Muscle of leg (tissue), 11 donors: ENCODE data around the gene ATXN7L1. TPM values are rescaled to one million over a fixed set of nuclear protein-coding genes. Genes with fewer than 3 reads are reported as not detected.

ENCODE experiments used
- DNase-seq: peaks from one replicate; pipeline ENCODE4 v3.0.0; 2013
- H3K27ac ChIP-seq: one replicate; pipeline ENCODE4 v1.5.1; 2013; ENCODE audit warnings: mild to moderate bottlenecking, low read length, control low read depth
- H3K27me3 ChIP-seq: one replicate; pipeline ENCODE4 v1.6.1; 2013; ENCODE audit warnings: low read length; ENCODE audit not compliant: control insufficient read depth, insufficient read depth
- H3K36me3 ChIP-seq: one replicate; pipeline ENCODE4 v1.6.1; 2013; ENCODE audit warnings: low read length; ENCODE audit not compliant: control insufficient read depth, insufficient read depth
- H3K4me1 ChIP-seq: one replicate; pipeline ENCODE4 v1.6.1; 2013; ENCODE audit warnings: low read length; ENCODE audit not compliant: control insufficient read depth, insufficient read depth
- H3K4me3 ChIP-seq: one replicate; pipeline ENCODE4 v1.5.1; 2013; ENCODE audit warnings: low read length, control low read depth
- H3K9me3 ChIP-seq: replicated peaks from 2 replicates; pipeline ENCODE4 v1.6.1; 2013; ENCODE audit warnings: low read depth, low read length; ENCODE audit not compliant: control insufficient read depth
- WGBS: methylation state at CpG from one replicate; pipeline ENCODE4 v1.1.5; 2013; ENCODE audit warnings: missing lambda C conversion rate; ENCODE audit not compliant: insufficient coverage; 5-methylcytosine and 5-hydroxymethylcytosine counted together
- polyA plus RNA-seq, 8 donors: library from polyadenylated mRNA; unstranded; fragments of 120-200 nt; gene quantifications; one replicate each; pipeline versions ENCODE4 v1.2.1 to v1.2.3, GENCODE V29; 2013; ENCODE audit warnings: inconsistent platforms in 1 of 8, low replicate concordance in 1 of 8; ENCODE audit not compliant: insufficient read length in 8 of 8, insufficient read depth in 1 of 8
- total RNA-seq: library from RNA; stranded (reverse); fragments of 120-200 nt; gene quantifications from one replicate; pipeline ENCODE4 v1.2.4, GENCODE V29; 2013

Gene ATXN7L1
- total and polyA plus RNA-seq, 9 donors: 4.7 to 7.2 (median 6.2) TPM

DNA sequence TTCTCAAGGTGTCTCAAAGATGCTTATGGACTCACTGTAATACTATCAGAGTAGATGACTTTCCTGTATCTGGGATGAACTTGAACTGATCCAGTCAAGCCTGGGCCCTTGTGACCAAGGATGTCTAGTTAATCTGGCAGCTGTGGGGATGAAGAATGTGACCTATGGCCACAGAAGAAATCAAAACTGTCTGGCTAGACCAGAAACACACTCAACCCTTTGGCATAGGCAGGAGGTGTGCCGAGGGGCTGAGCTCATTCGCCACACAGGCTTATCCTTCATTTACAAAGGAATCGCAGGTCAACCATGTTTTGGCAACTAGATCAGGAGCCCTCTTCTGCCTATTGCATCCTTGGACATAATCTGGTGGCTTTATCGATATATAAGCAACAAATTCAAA, 110.6 kb downstream of the ATXN7L1 start:
- no peaks in the 10 kb centered on the region for H3K27me3 ChIP-seq
- WGBS: 89% methylated on average over 3 of the region's 4 CpGs
- H3K36me3 ChIP-seq: no peaks in the 10 kb centered on the region
- DNase-seq: no peak
- no peak overlapping the region for H3K4me3 ChIP-seq
- no peak overlapping the region for H3K27ac ChIP-seq
- H3K9me3 ChIP-seq: no peaks in the 10 kb centered on the region
- H3K4me1 ChIP-seq: peaks cover 43% of the 10 kb centered on the region

DNA sequence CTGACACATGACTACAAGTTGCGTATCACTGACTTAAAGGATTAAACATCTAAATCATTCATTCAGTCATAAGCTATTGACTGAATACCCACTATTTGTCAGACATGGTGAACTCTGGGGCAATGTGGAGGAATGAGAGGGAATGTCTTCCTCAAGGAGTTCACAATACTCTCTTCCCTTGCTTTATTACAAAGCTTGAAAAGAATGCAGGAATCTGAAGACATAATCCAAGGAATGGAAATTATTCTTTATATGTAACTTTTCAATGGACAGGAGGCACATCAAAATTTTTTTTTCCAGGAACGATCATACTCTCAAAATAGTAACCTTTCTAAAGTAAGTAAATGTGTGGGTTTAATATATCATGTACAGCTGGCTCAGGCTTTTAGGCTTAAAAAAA, 111.9 kb downstream of the ATXN7L1 start:
- Histone ChIP-seq H3K4me3 (no peak overlapping the region), H3K36me3 (no peaks in the 10 kb centered on the region), H3K27me3 (no peaks in the 10 kb centered on the region), H3K27ac (no peak overlapping the region), H3K9me3 (no peaks in the 10 kb centered on the region), H3K4me1 (peaks cover 32% of the 10 kb centered on the region)
- no CpG with 5 or more reads among the region's 2 CpGs for WGBS
- DNase-seq: no peak

GRCh38 chr7:105760551-105761447, 115.6 kb downstream of the ATXN7L1 start:
- Histone ChIP-seq H3K27me3 (no peaks in the 10 kb centered on the region), H3K27ac (no peak overlapping the region), H3K4me3 (no peak overlapping the region), H3K36me3 (no peaks in the 10 kb centered on the region), H3K4me1 (peaks cover 1% of the 10 kb centered on the region), H3K9me3 (no peaks in the 10 kb centered on the region)
- no peak for DNase-seq
- WGBS: 90% methylated on average over 5 of the region's 6 CpGs

DNA sequence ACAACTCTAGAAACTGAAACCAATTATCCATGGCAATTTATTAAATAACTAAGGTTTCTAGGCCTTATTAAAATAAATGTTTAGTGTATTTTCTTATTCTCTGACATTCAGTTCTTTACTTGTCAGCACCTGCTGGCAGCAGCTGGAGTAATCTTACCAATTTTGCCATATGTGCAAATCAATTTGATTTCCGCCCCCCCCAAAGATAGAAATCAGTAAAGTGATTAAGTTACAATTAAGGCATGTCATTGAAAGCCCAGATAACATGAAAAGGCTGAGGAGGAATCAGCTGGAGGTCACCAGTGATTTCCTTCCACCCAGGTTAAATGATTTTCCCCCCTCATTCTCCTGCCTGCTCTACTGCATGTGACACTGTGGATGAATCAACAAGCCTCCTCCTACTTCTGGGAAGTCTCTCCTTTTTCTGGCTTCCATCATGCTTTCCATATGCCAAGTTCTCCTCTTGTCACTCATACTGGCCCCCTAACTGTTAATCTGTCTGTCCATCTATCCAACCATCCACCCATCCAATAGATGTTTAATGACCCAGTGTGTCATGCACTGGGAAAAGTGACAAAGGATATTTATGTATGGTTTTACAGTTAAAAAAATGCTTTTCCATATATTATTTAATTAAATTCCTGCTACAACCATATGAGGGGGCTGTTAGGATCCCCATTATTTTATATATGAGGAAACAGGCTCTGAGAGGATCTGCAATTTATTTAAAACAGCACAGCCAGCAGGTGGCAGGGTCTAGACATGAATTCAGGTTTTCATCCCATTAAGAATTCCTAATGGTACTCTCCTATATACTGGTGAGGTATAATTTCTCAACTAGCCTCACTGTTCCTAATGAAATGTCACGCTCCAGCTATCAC, 116.5 kb downstream of the ATXN7L1 start:
- Histone ChIP-seq H3K4me3 (no peak overlapping the region), H3K9me3 (no peaks in the 10 kb centered on the region), H3K36me3 (no peaks in the 10 kb centered on the region), H3K27me3 (no peaks in the 10 kb centered on the region), H3K27ac (no peak overlapping the region), H3K4me1 (no peaks in the 10 kb centered on the region)
- peak; percentile 68 for DNase-seq
- WGBS: no CpG with 5 or more reads among the region's 2 CpGs

- no CpG with 5 or more reads among the region's 2 CpGs for WGBS
- peaks cover 2% of the 10 kb centered on the region for H3K36me3 ChIP-seq
- no peaks in the 10 kb centered on the region for H3K9me3 ChIP-seq
- no peak overlapping the region for H3K27ac ChIP-seq
- no peak overlapping the region for H3K4me3 ChIP-seq
- H3K4me1 ChIP-seq: no peaks in the 10 kb centered on the region
- DNase-seq: no peak
- H3K27me3 ChIP-seq: no peaks in the 10 kb centered on the region
Observed at GRCh38 chr7:105756367-105756766, 120.0 kb downstream of the ATXN7L1 start.

DNA sequence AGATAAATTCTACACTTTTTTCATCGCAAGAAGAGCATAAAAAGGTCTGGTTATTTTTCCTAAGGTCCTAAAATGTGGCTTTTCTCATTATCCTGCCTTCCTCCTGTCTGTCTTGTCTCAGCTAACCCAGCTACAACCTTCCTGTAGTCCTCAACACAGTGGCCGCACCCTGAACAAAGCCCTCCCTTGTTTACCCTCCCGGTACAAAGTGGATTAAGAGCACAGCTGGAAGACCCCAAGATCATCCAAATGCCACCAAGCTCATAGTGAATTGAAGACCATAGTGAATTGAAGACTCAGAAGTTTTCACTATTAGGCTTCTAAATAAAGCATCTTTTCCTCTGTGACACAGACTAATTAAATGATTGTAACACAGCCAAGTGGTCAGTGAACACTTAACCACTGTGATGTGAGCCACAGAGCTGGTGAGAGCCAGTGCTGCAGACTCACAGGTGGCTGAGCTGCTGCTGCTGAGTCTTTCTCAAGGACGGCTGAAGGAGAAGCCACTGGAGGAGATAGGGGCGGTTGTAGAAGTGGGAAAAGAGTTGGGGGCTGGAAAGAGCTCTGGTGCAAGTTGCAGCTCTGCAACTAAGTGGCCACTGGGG, 123.6 kb downstream of the ATXN7L1 start:
- no peak overlapping the region for H3K4me3 ChIP-seq
- H3K27ac ChIP-seq: no peak overlapping the region
- no peak for DNase-seq
- H3K36me3 ChIP-seq: peaks cover 2% of the 10 kb centered on the region
- no peaks in the 10 kb centered on the region for H3K9me3 ChIP-seq
- no peaks in the 10 kb centered on the region for H3K27me3 ChIP-seq
- WGBS: 100% methylated on average over 1 of the region's 5 CpGs
- no peaks in the 10 kb centered on the region for H3K4me1 ChIP-seq

GRCh38 chr7:105751054-105751453, 125.3 kb downstream of the ATXN7L1 start:
- Histone ChIP-seq H3K36me3 (peaks cover 2% of the 10 kb centered on the region), H3K9me3 (no peaks in the 10 kb centered on the region), H3K4me1 (no peaks in the 10 kb centered on the region), H3K27ac (no peak overlapping the region), H3K27me3 (no peaks in the 10 kb centered on the region), H3K4me3 (no peak overlapping the region)
- no CpG with 5 or more reads among the region's 3 CpGs for WGBS
- no peak for DNase-seq

GRCh38 chr7:105748701-105749100, 127.7 kb downstream of the ATXN7L1 start:
- Histone ChIP-seq H3K4me3 (no peak overlapping the region), H3K36me3 (peaks cover 2% of the 10 kb centered on the region), H3K27ac (no peak overlapping the region), H3K9me3 (no peaks in the 10 kb centered on the region), H3K4me1 (no peaks in the 10 kb centered on the region), H3K27me3 (no peaks in the 10 kb centered on the region)
- 70% methylated on average over 3 of the region's 4 CpGs for WGBS
- DNase-seq: no peak

DNA sequence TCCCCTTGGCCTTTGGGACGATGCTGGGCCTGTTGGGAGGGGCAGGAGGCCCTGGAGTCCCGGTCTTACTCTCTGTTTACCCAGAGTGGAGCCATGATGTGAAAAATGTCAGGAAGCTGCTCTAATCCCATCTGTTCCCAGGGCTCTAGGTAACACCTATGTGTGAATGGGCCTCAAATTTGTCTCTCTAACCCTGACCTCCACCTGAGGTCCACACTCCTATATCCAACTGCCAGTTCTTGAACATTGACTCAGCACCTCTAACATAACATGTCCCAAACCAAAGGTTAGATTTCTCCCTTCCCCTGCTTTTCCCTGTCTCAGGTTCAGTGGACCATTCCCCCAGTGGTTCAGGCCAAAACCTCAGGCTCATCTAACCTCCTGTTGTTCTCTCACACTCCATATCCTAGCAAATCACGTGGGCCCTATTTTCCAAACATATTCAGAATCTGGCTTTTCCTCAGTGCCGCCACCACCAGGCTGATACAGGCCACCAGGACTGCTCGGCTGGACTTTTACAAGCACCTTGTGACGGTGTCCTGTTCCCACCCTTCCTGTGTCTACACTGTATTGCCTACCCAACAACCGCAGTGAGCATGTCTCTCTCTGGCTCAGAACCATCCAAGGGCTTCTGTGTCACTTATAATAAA, 130.6 kb downstream of the ATXN7L1 start:
- WGBS: 59% methylated on average over 7 of the region's 7 CpGs
- Histone ChIP-seq H3K4me3 (no peak overlapping the region), H3K27ac (no peak overlapping the region), H3K27me3 (no peaks in the 10 kb centered on the region), H3K9me3 (no peaks in the 10 kb centered on the region), H3K4me1 (no peaks in the 10 kb centered on the region), H3K36me3 (peaks cover 5% of the 10 kb centered on the region)
- DNase-seq: no peak
